ELF-1 (cell line): ENCODE data around the gene TXLNB.
"Not testable (repeated sequence)": the region's sequence is repeated elsewhere in the genome, so short reads cannot be mapped to it uniquely, and the experiment has no call there.

ENCODE experiments used
- DNase-seq: peaks from one replicate; pipeline ENCODE4 v3.0.0-alpha.2; 2016; ENCODE audit warnings: low read depth, low spot score

Gene TXLNB

GRCh38 chr6:139311831-139312230 lies 20.0 kb upstream of the TXLNB start:
- DNase-seq: no peak

- DNase-seq: no peak
Observed at GRCh38 chr6:139308936-139309603, 17.3 kb upstream of the TXLNB start.

- DNase-seq: no peak
Observed at GRCh38 chr6:139308286-139308916, 16.6 kb upstream of the TXLNB start.

GRCh38 chr6:139306291-139306981 lies 14.6 kb upstream of the TXLNB start:
- no peak for DNase-seq

- DNase-seq: no peak
Observed at GRCh38 chr6:139303185-139303584, 11.4 kb upstream of the TXLNB start.

GRCh38 chr6:139297921-139298320 lies 6.1 kb upstream of the TXLNB start:
- DNase-seq: no peak

GRCh38 chr6:139296927-139297326 lies 5.1 kb upstream of the TXLNB start:
- no peak for DNase-seq

GRCh38 chr6:139295901-139296300 lies 4.1 kb upstream of the TXLNB start:
- DNase-seq: no peak

- DNase-seq: no peak
Observed at GRCh38 chr6:139294090-139294489, 2.3 kb upstream of the TXLNB start.

- DNase-seq: not testable (repeated sequence)
Observed at GRCh38 chr6:139293230-139293629, 1.4 kb upstream of the TXLNB start.

- DNase-seq: no peak
Observed at GRCh38 chr6:139290787-139291311, 949 bp downstream of the TXLNB start.

- no peak for DNase-seq
Observed at GRCh38 chr6:139289233-139289632, 2.6 kb downstream of the TXLNB start.

- no peak for DNase-seq
Observed at GRCh38 chr6:139288496-139289040, 3.2 kb downstream of the TXLNB start.

GRCh38 chr6:139287868-139288267 lies 3.9 kb downstream of the TXLNB start:
- no peak for DNase-seq

GRCh38 chr6:139286438-139286837 lies 5.4 kb downstream of the TXLNB start:
- DNase-seq: not testable (repeated sequence)

- DNase-seq: no peak
Observed at GRCh38 chr6:139285590-139285989, 6.2 kb downstream of the TXLNB start.

GRCh38 chr6:139284789-139285188 lies 7.0 kb downstream of the TXLNB start:
- no peak for DNase-seq

- DNase-seq: no peak
Observed at GRCh38 chr6:139282684-139283083, 9.1 kb downstream of the TXLNB start.

GRCh38 chr6:139278190-139278589 lies 13.6 kb downstream of the TXLNB start:
- DNase-seq: peak; percentile 19

- no peak for DNase-seq
Observed at GRCh38 chr6:139277587-139277986, 14.2 kb downstream of the TXLNB start.

- no peak for DNase-seq
Observed at GRCh38 chr6:139277161-139277560, 14.6 kb downstream of the TXLNB start.

GRCh38 chr6:139275279-139276055 lies 16.3 kb downstream of the TXLNB start:
- DNase-seq: no peak
